Sciatic nerve (tissue), 2 donors: Measurements from ENCODE around the gene PRMT9. TPM values are rescaled to one million over a fixed set of nuclear protein-coding genes. Genes with fewer than 3 reads are reported as not detected.

Source experiments
- ATAC-seq: fragments of 200-7000 bp; cut with Tn5 transposase; one replicate; pipeline ENCODE4 v1.9.1; 2020; ENCODE audit warnings: mild to moderate bottlenecking, moderate library complexity
- DNase-seq: peaks from one replicate; pipeline ENCODE4 v3.0.0-alpha.2; 2020; ENCODE audit warnings: low spot score
- intact Hi-C: fragments of 100-400 bp; cut with DNase I; formaldehyde crosslinking; loops from one replicate; pipeline ENCODE4 v1.14.2; 2022
- total RNA-seq: library from RNA; stranded (reverse); fragmentation: NEBNext Ultra II Directional; extraction: Animal tissue kit (Norgen Biotek cat#: 25700); gene quantifications from one replicate; pipeline ENCODE4 v1.2.1, GENCODE V29; 2021
- donor health status: DM: no; HTN: no; CAD: no.
- donor health status: DM: no; HTN: no; CAD: no.

The PRMT9 gene
- total RNA-seq = 12.9 TPM

DNA sequence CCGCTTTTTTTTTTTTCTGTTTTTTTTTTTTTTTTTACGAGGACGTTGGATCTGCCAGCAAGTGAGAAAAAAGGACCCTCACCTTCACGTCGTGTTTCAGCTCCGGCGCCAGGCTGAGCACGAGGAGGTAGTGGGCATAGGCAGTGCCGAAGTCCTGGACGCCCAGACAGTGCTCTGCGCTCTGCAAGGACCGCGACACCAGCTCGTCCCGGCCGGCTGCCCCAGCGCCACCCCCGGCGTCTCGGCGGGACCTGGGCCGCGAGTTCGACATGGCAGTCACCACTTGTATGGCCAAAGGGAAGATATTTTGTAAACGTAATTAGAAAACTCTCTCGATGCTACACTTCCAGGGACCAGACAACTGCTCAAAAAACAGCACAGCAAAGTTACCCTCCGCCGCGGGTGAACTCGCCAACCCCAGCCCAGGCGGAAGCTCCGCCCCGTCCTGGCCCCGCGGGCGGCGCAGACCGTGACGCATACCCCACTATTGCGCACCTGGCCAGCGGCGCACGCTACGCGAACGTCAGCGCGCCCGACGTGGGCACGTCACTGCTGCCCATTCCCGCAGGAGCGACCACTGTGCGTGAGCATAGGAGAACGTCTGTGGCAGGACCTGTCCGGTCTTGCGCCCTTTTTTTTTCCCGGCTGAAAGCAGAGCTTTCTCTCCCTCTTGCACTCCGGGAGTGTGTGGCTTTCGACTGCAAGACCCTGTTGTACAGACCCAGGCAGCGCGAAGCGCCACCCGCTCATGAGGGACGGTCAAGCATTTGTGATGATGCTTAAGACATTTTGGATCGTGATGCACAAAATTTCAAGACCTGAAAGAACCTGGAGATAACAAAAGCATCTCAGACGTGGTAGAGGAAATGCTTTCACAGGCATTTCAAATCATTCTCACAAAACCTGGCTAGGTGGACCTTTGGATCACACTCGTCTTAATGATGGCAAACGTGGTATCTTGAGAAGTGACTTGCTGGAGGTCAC is at the start of gene PRMT9:
TSS of gene PRMT9 (minus strand) at position 447 of the 984 bp plus-strand sequence. CDS start at position 271, 176 bp downstream.
- DNase-seq (peak; percentile 94), ATAC-seq (peak; percentile 100)
- intact Hi-C loops = no loop called here

DNA sequence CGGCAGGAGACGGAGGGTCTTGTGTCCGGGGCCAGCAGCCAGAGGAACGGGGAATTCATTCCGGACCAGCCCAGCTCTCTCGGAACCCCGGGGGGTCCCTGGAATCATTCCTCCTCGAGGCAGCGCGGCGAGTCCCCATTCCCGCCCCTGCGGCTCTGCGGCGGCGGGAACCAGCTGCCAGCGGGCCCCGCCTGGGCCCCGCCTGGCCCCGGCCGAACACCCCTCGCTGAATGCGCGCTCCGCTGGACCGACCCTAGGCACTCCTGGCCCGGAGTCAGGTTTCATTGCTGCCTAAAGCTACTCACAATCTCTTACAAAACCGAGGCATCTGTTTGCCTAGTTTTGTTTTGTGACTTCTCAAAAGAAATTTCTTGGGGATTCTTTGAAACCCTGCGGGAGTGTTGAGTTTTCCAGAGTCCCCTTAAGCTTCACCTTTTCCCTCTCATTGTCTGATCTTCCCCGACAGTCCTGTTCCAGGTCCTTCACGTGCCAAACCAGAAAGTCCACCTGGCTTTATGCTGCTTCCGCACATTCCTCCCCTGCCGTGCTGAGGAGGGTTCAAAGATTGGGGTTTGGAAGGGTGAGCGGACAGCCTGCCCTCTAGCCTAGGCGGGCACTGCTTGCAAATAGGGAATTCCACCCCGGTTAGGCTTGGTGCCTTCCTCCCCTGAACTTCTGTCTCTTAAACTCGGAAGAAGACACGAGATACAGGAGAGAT is 48.7 kb upstream of the PRMT9 start:
- peak; percentile 67 for DNase-seq

DNA sequence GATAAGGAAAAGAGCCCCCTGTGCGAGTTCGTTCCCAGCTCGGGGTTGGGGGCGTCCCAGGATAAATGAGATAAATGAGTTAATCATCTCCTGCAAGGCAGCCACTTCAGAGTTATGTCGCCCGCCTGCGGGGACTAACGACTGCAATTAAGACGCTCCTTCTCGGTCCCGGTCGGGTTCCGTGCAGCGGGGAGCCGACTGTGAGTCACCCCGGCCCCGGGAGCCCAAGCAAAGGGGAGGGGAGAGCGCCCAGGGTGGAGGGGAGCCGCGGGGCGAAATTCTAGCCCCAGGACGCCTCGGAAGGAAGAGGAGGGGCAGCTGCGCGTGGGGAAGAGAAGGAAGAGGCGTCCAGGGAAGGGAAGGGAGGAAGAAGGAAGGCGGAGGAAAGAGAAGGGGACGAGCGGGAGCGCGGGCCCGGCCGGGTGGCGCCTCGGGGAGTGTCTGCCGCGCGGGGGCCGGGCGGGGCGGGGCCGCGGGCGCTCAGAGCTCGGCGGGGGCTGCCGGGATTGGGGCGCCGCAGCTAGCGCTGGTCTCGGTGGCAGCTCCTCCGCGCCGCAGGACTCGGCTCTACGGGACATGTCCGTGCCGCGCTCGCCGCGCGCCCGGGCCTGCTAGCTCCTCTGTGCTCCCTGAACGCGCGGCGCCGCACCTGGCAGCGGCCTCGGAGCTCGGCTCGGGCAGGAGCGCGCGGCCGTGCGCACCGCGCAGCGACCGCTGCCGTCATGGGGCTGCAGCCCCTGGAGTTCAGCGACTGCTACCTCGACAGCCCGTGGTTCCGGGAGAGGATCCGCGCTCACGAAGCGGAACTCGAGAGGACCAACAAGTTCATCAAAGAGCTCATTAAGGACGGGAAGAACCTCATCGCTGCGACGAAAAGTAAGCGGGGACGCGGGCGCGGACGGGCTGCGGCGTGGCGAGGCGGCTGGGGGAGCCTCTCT is 47.9 kb upstream of the PRMT9 start, which contains the start of gene ARHGAP10:
TSS of gene ARHGAP10 (plus strand) at position 509 of the 938 bp plus-strand sequence. CDS start at position 723, 214 bp downstream.
- DNase-seq (peak; percentile 84), ATAC-seq (peak; percentile 82)
- intact Hi-C loops = loop anchor here (10.0 kb wide), 1 partner anchor 133 kb away; no protein-coding TSS in a partner anchor

More for the DNA sequence above, 48.7 kb upstream of the PRMT9 start:
- intact Hi-C loops = loop anchor here (10.0 kb wide), 1 partner anchor 132 kb away; no protein-coding TSS in a partner anchor
- peak; percentile 45 for ATAC-seq

DNA sequence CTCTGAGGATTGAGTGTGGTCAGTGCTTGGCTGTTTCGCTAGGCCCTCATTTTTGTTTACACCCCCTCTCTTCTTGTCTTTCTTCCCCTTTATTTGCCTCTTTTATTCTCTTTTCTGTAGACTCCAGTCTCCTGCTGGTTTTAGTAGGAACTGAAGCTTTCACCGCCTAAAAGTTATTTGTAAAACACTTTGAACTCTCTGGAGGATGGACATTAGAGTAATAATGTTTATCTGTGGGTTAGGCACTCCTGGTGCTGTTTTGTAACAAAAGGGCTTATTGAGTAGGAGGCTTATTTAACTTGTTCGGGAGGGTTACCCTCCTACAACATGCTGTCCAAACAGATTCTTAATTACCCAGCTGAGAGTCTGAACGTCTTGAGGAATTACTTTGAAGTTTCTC is 46.4 kb upstream of the PRMT9 start:
- intact Hi-C loops = loop anchor here (10.0 kb wide), 1 partner anchor 134 kb away; no protein-coding TSS in a partner anchor
- no peak for DNase-seq
- ATAC-seq = peak; percentile 33

DNA sequence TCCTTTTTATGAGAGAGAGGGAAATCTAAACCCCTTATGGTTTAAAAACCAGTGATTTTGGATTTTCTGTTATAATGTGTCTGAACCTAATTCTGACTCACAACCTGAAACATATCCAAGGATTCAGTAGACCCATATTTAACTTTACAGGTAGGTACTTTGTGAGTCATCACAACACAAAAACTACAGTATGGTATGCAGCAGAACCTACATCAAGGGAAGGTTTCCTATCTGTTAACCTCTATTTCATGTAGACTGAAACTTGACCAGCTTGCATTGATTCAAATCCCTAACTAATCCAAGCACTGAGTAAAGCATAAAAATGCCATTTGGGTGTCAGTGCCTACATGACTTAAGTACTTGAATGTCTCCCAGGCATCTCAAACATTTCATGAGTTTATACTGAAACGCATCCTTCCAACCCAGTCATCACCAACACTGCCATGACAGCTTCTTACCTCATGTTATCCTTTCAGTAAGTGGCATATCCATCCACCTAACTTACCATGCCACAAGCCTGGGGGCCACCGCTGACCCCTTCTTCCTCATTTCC is 43.6 kb upstream of the PRMT9 start:
- no peak for DNase-seq
- intact Hi-C loops = no loop called here
- no peak for ATAC-seq

DNA sequence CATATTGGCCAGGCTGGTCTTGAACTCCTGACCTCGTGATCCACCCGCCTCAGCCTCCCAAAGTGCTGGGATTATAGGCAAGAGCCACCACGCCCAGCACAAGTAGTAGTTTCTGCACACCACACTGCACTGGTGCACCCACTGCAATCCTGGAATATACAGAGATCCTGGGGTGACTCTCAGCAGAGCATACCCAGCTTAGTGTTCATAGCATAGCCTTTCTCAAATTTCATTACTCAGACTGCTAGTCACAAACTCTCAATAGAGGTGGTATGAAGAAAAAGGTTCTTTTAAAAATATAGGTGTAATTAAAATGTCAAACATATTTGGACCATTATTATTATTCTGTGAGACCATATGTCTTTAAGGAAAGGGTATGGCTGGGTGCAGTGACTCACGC is 41.7 kb upstream of the PRMT9 start:
- no peak for DNase-seq
- no peak for ATAC-seq
- intact Hi-C loops = no loop called here

DNA sequence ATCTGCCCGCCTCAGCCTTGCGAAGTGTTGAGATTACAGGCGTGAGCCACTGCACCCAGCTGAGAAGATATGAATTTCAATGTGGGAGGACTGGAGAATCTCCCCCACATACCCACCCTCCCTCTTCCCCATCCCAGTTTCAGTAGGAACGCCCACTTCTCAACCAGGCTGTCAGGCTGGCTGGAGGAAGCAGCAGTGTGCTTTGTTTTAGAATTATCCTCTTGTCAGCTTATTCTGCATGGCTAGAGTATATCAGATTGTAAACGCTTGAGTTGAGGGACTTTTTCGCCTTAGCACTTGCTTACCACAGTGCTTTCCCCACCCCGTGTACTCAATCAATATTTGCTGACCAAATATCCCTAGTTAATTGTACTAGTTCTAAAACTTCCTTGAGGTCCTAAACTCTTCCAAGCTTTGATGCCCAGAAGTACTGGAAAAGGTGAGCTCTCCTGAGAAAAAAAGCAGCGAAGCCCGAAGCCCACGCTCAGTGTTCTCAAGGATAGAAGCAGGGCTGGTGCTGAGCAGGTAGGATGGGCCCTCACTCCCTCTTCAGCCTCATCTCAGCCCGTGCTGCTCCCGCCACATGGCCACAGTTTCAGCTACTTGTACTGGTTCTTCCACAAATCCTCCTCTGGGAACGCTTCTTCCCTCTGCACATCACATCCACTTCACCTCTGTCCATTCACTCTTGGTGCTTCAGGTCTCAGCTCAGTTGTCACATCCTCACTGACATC is 40.7 kb upstream of the PRMT9 start:
- DNase-seq (no peak), ATAC-seq (no peak)
- intact Hi-C loops = no loop called here

DNA sequence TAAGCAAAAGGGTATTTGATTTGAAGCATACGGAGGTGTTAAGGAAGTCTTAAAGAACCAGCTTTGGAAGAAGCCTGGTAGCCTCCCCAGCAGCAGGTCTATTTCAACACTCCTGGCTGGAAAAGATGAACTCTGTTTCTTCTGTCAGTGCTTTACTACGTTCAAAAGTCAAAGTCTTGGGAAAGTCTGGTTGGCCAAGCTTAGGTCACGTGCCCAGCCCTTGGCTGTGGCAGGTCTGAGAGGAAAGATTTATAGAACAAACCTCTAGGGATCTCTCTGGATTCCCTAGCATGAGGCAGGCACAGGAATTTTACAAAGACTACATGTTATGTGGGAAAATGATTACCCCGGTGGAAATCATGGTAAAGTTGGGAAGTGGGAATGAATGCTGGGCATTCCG is 39.4 kb upstream of the PRMT9 start:
- intact Hi-C loops = no loop called here
- DNase-seq (no peak), ATAC-seq (peak; percentile 66)

DNA sequence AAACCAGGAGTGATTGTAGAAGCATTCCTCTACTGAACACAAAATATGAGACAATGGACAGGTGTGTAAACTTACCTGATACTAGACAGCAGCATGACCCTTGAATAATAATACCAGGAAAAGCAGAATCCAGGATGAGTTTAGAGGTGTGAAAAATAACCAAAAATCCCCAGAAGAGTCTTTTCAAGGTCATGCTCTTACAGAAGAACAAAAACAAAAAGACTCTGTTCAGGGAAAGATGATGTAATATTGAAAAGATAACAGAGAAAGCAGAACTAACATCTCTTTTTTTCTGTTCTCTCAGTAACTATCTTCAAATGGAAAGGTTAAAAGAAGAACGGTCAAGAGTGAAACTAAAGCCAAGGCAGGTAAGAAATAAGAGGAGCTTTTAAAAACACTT is 33.9 kb upstream of the PRMT9 start:
- ATAC-seq = peak; percentile 72
- intact Hi-C loops = no loop called here
- DNase-seq = no peak

DNA sequence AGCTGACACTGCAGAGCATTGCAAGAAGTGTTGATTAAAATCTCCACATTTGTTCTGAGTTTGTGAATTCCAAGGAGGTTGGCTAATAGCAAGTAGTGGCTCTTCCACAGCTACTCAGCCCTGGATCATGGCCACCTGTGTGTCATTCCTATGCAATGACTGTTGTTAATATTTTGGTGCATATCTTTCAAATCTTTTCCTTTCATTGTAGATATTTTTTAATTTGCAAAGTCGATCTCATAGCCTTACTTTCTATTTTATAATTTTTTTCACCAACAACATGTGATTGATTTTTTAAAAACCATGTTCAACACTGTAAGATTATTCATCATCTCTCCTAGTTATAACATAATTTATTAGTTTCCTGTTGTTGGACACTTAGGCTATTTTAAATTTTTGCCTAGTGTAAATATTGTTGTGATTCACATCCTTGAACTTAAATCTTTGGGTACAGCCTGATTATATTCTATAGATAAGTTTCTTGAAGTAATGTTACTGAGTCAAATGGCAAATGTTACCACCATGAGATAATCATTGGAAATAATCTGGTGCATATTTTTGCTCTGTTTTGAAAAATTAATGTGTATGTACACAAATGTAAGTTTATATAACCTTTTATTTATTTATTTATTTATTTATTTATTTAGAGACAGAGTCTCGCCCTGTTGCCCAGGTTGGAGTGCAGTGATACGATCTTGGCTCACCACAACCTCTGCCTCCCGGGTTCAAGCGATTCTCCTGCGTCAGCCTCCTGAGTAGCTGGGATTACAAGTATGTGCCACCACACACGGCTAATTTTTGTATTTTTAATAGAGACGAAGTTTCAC is 30.8 kb upstream of the PRMT9 start:
- no peak for DNase-seq
- intact Hi-C loops = no loop called here

DNA sequence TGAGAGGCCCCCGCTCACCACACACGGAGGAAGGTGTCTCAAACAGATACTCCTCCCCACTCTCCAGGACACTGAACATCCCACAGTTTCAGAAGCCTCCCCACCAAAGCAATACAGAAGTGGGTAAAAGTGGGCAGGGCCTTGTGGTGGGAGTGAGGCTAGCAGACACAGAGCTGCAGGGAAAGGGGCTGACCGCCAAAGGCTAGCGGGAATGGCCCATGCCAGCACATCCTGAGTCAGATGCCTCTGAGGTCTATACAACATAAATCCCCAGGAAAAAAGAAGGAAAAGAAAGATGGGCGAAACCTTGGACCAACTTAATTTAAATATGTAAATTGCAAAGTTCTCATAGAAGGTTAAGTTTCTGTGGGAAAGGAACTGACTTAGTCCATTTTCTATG is 26.0 kb upstream of the PRMT9 start:
- ATAC-seq = no peak
- intact Hi-C loops = loop anchor here (5.0 kb wide), 1 partner anchor 157 kb away; no protein-coding TSS in a partner anchor
- DNase-seq = no peak

More for the DNA sequence above, 30.8 kb upstream of the PRMT9 start:
- ATAC-seq = peak; percentile 86

DNA sequence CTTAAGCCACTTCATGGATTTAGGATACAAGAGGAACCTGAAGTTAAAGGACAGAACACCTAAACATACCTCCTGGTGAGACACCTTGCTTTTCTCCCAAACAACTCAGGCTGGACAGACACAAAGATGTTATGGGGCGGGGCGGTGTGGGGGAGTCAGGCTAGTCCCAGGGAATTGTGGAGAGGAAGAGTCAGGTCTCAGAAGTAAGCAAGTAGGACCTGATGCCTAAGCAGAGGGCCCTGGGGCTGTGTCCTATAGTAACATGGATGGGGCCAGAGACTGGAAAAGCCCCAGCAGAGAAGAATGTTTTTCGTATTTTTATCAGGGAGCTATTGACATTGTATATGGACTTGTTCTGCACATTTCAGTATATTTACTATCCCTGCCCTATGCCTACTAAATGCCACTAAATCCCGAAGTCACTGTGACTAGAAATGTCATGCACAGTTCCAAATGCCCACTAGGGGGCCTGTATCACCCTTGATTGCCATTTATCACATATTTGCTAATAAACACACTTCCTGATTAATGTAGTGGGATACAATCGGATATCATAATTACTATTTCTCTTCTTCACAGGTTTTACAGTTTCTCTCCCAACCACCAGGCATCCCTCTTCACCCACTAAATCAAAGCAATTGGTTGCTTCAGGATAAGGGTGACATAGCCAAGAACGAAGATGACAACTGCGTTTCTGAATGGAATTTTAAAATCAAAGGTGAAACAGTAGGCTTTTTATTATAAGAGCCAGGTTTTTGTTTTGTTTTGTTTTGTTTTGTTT is 24.1 kb upstream of the PRMT9 start:
- peak; percentile 71 for DNase-seq
- intact Hi-C loops = loop anchor here (5.0 kb wide), 1 partner anchor 159 kb away; no protein-coding TSS in a partner anchor

DNA sequence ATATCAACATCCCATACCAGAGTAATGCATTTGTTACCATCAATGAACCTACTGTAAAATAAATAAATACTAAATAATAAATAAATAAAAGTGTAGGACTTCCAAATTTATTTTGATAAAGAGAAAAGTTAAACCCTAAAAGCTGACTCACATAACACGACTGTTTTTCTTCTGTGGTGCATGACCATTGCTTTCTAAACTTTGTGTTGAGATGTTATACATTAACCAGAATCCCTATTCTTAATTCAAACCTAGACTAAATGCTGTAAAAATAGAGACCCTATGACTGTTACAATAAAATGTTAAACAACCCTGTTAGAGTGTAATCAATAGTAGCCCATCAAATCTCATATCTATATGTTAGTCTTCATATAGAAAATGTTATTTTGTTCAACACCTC is 20.9 kb upstream of the PRMT9 start:
- ATAC-seq = no peak
- DNase-seq = no peak
- intact Hi-C loops = loop anchor here (5.0 kb wide), 1 partner anchor 162 kb away; no protein-coding TSS in a partner anchor

More for the DNA sequence above, 24.1 kb upstream of the PRMT9 start:
- ATAC-seq = peak; percentile 80

DNA sequence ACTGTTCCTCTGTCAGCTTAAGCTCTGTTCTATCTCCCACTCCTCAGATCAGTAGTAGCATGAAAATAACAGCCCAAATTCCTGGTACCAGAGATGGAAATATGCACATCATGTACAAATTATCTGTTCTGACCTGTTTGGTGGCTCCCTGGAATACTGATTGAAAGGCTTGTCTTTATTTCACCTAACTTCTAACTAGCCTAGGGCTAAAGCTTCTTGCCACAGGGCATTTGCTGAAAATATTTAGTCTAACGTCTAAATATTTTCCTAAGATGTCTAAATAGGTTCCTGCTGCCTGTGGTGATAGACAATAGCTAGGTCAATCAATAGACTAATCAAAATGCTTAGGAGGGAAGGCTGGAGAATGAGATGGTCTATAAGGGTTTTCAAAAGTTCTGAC is 12.9 kb upstream of the PRMT9 start:
- no peak for DNase-seq
- ATAC-seq = no peak
- intact Hi-C loops = no loop called here

DNA sequence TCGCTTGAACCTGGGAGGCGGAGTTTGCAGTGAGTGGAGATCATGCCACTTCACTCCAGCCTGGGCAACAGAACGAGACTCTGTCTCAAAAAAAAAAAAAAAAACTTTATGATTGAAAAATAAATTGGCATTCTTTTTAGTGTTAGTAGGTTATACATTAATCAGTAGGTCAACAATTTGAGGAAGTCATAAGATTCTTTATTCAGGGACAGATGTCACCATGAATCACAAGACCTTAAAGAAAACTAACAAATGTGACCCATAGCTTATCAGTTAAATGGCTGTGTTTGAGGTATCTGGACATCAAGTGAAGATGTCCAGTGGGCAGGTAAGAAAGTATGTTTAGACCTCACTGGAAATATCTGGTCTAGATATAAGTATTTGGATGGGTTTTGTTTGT is 9.3 kb upstream of the PRMT9 start:
- no peak for ATAC-seq
- intact Hi-C loops = no loop called here
- DNase-seq = no peak

DNA sequence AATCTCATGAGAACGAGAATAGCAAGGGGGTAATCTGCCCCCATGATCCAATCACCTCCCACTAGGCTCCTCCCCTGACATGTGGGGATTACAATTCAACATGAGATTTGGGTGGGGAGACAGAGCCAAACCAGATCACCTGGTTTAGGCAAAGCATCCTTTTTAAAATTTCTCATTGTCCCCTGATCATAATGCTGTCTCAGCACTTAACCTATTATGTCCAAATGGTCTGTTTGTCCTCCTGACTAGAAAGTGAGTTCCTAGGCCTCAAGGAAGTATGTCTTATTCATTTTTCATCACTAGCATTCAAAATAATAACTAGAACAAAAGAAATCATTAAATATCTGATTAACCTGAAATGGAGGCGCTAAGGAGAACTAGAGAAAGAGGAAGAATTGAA is 7.9 kb upstream of the PRMT9 start:
- intact Hi-C loops = no loop called here
- ATAC-seq = no peak

More for the DNA sequence above, 7.9 kb upstream of the PRMT9 start:
- DNase-seq = no peak
